ENCODE data around the gene ENTPD6.
"Not testable (repeated sequence)": the region's sequence is repeated elsewhere in the genome, so short reads cannot be mapped to it uniquely, and the experiment has no call there.

Gene ENTPD6

GRCh38 chr20:25195014-25195961 is at the start of gene ENTPD6:
TSS of gene ENTPD6 (plus strand) at chr20:25195712. CDS start at chr20:25206537, 10,825 bp downstream.
- DNase-seq = peak; percentile 95

GRCh38 chr20:25146976-25147375 is 48.5 kb upstream of the ENTPD6 start:
- DNase-seq = no peak

GRCh38 chr20:25147716-25148115 is 47.8 kb upstream of the ENTPD6 start:
- DNase-seq = no peak

- peak; percentile 59 for DNase-seq
Measured at GRCh38 chr20:25148181-25148981, 47.1 kb upstream of the ENTPD6 start.

GRCh38 chr20:25148982-25149846 is 46.3 kb upstream of the ENTPD6 start:
- no peak for DNase-seq

- DNase-seq = no peak
Measured at GRCh38 chr20:25150016-25150415, 45.5 kb upstream of the ENTPD6 start.

- DNase-seq = no peak
Measured at GRCh38 chr20:25158043-25158442, 37.5 kb upstream of the ENTPD6 start.

GRCh38 chr20:25160467-25160866 is 35.0 kb upstream of the ENTPD6 start:
- DNase-seq = no peak

GRCh38 chr20:25160897-25161296 is 34.6 kb upstream of the ENTPD6 start:
- no peak for DNase-seq

GRCh38 chr20:25165128-25165527 is 30.4 kb upstream of the ENTPD6 start:
- DNase-seq = no peak

- DNase-seq = not testable (repeated sequence)
Measured at GRCh38 chr20:25166105-25166782, 29.3 kb upstream of the ENTPD6 start.

- no peak for DNase-seq
Measured at GRCh38 chr20:25173321-25173720, 22.2 kb upstream of the ENTPD6 start.

- DNase-seq = no peak
Measured at GRCh38 chr20:25173886-25174308, 21.6 kb upstream of the ENTPD6 start.

GRCh38 chr20:25176184-25176583 is 19.3 kb upstream of the ENTPD6 start:
- no peak for DNase-seq

- DNase-seq = no peak
Measured at GRCh38 chr20:25177890-25178321, 17.6 kb upstream of the ENTPD6 start.

- peak; percentile 55 for DNase-seq
Measured at GRCh38 chr20:25178563-25179438, 16.7 kb upstream of the ENTPD6 start.

- DNase-seq = no peak
Measured at GRCh38 chr20:25179439-25180089, 15.9 kb upstream of the ENTPD6 start.

- not testable (repeated sequence) for DNase-seq
Measured at GRCh38 chr20:25184391-25184790, 11.1 kb upstream of the ENTPD6 start.

- DNase-seq = no peak
Measured at GRCh38 chr20:25187220-25187619, 8.3 kb upstream of the ENTPD6 start.

- DNase-seq = no peak
Measured at GRCh38 chr20:25187635-25188034, 7.9 kb upstream of the ENTPD6 start.

All from CD4-positive, alpha-beta T cell treated with Interleukin-12 subunit alpha and Interleukin-12 subunit beta, for 1 hour (primary cell).